Activated T-cell treated with anti-CD3 and anti-CD28 coated beads for 24 hours (primary cell): Measurements from ENCODE around the gene IER3.
"Not testable (repeated sequence)": the region's sequence is repeated elsewhere in the genome, so short reads cannot be mapped to it uniquely, and the experiment has no call there.

Source experiments
- DNase-seq: peaks from one replicate; pipeline ENCODE4 v3.0.0-alpha.2; 2020; ENCODE audit warnings: low read depth

The IER3 gene

GRCh38 chr6:30768634-30769087 lies 24.3 kb upstream of the IER3 start:
- DNase-seq, result no peak

- no peak for DNase-seq
These were observed 23.6 kb upstream of the IER3 start for GRCh38 chr6:30767944-30768301.

GRCh38 chr6:30767158-30767943 lies 23.0 kb upstream of the IER3 start:
- DNase-seq, result no peak

- no peak for DNase-seq
These were observed 22.3 kb upstream of the IER3 start for GRCh38 chr6:30766461-30767157.

GRCh38 chr6:30765495-30765894 lies 21.1 kb upstream of the IER3 start:
- not testable (repeated sequence) for DNase-seq

- not testable (repeated sequence) for DNase-seq
These were observed 20.2 kb upstream of the IER3 start for GRCh38 chr6:30764490-30765043.

GRCh38 chr6:30763618-30764489 lies 19.5 kb upstream of the IER3 start:
- no peak for DNase-seq

GRCh38 chr6:30763155-30763617 lies 18.8 kb upstream of the IER3 start:
- DNase-seq, result no peak

- DNase-seq, result no peak
These were observed 17.6 kb upstream of the IER3 start for GRCh38 chr6:30761791-30762429.

- DNase-seq, result no peak
These were observed 16.2 kb upstream of the IER3 start for GRCh38 chr6:30760549-30760948.

- DNase-seq, result no peak
These were observed 15.4 kb upstream of the IER3 start for GRCh38 chr6:30759575-30760239.

- no peak for DNase-seq
These were observed 13.0 kb upstream of the IER3 start for GRCh38 chr6:30757261-30757904.

- not testable (repeated sequence) for DNase-seq
These were observed 12.2 kb upstream of the IER3 start for GRCh38 chr6:30756405-30757003.

- DNase-seq, result no peak
These were observed 10.3 kb upstream of the IER3 start for GRCh38 chr6:30754631-30755030.

- DNase-seq, result no peak
These were observed 8.0 kb upstream of the IER3 start for GRCh38 chr6:30752157-30752927.

- no peak for DNase-seq
These were observed 6.0 kb upstream of the IER3 start for GRCh38 chr6:30750379-30750668.

- DNase-seq, result no peak
These were observed 5.4 kb upstream of the IER3 start for GRCh38 chr6:30749554-30750378.

GRCh38 chr6:30748851-30749540 lies 4.6 kb upstream of the IER3 start:
- no peak for DNase-seq
